Measurements from ENCODE around the gene BBC3. TPM values are rescaled to one million over a fixed set of nuclear protein-coding genes. Genes with fewer than 3 reads are reported as not detected.

BBC3 gene
- total RNA-seq, 2 donors from 2014 or later, result 19.5 to 21.7 TPM

DNA sequence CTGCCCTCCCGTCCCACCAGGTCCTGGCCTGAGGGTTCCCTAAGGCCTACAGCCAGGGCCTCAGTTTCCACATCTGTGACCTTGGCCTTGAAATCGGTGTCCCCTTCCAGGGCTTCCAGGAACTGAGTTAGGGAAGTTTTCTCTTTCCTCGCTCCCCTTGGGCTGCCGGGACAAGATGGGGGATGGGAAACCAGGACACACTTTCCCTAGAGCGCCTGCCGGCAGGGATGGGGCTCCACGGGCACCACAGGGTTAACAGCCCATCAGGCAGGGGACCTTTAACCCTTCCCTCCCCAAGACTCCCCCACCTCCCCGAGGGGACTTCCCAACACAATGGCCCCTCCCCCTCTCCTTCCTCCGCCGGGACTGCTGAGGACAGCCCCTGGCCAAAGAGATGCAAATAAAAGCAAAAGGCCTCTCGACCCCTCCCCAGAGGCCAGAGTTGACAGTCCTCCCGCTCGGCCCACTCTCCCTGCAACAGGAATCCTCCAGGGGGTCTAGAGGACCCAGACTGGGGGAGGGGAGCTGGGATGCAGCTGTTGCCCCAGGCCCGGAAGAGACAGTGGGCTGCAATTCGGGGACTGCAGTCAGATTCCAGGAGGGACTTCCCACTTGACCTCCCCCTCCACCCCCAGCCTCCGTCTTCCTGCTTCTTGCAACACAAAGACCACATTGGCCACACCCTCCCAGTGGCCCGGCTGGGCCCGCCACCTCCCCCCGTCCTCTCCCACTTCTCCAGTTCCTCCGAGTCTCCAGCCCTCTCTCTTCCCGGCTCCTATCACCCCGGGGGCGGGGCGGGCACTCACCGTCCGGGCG is 3.4 kb downstream of the BBC3 start:
- Histone ChIP-seq H3K27ac (peak overlapping the region; percentile 97), H3K36me3 (no peaks in the 10 kb centered on the region), H3K9me3 (no peaks in the 10 kb centered on the region), H3K27me3 (no peaks in the 10 kb centered on the region), H3K9ac (ENCODE audit: low read depth in 2 of 2, low read length in 2 of 2) (peak overlapping the region; percentile 94 to 99), H3K4me1 (peaks cover 10% of the 10 kb centered on the region), H3K4me3 (peak overlapping the region; percentile 34)
- intact Hi-C loops (cut with DNase I), result no loop called here
- TF ChIP-seq, protein P1, sequence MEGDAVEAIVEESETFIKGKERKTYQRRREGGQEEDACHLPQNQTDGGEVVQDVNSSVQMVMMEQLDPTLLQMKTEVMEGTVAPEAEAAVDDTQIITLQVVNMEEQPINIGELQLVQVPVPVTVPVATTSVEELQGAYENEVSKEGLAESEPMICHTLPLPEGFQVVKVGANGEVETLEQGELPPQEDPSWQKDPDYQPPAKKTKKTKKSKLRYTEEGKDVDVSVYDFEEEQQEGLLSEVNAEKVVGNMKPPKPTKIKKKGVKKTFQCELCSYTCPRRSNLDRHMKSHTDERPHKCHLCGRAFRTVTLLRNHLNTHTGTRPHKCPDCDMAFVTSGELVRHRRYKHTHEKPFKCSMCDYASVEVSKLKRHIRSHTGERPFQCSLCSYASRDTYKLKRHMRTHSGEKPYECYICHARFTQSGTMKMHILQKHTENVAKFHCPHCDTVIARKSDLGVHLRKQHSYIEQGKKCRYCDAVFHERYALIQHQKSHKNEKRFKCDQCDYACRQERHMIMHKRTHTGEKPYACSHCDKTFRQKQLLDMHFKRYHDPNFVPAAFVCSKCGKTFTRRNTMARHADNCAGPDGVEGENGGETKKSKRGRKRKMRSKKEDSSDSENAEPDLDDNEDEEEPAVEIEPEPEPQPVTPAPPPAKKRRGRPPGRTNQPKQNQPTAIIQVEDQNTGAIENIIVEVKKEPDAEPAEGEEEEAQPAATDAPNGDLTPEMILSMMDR (IDR thresholded peaks at IDR 0.05), result no peak
- peak; percentile 91 for DNase-seq

DNA sequence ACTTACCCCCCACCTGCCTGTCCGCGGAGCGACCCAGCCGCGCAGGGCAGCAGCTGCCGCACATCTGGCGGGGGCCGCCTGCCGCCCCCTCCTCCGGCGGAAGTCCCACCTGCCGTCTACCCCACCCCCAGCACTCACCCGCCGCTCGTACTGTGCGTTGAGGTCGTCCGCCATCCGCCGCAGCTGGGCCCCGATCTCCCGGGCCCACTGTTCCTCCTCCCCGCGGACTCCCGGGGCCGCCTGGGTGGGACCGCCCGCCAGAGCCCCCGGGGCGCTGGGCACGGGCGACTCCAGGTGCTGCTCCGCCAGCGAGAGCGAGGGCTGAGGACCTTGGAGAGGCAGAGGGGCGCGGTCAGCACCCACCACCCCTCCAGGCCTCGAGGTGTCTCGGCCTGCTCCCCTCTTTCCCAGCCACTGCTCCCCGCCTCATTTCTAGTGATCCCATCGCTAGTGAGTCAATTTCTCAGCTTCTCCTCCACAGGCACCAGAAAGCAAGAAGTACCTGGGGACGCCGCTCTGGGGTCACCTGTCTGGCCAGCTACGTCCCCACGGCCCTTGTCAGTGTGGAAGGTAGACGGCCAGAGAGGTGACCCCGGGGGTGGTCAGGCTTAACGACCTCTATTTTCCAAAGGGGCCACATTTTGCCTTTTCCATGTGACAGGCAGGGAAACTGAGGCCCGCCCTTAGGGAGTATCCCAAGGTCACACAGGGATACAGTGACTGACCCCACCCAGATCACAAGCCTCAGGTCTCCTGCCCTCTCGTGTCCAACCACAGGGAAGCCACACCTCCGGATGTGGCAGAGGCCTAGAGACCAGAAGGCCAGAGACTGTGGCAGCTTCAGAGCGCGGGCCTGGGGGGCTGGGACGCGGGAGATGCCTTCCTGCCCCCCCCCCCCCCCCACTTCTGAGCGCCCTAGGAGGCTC is 4.3 kb downstream of the BBC3 start:
- intact Hi-C loops (cut with DNase I), result no loop called here
- Histone ChIP-seq H3K4me3 (peak overlapping the region; percentile 34), H3K9me3 (no peaks in the 10 kb centered on the region), H3K9ac (ENCODE audit: low read depth in 2 of 2, low read length in 2 of 2) (peak overlapping the region; percentile 94 to 99), H3K4me1 (peaks cover 10% of the 10 kb centered on the region), H3K27ac (peak overlapping the region; percentile 97), H3K27me3 (no peaks in the 10 kb centered on the region), H3K36me3 (no peaks in the 10 kb centered on the region)
- TF ChIP-seq, protein P1 (IDR thresholded peaks at IDR 0.05), result no peak
- peak; percentile 95 for DNase-seq

DNA sequence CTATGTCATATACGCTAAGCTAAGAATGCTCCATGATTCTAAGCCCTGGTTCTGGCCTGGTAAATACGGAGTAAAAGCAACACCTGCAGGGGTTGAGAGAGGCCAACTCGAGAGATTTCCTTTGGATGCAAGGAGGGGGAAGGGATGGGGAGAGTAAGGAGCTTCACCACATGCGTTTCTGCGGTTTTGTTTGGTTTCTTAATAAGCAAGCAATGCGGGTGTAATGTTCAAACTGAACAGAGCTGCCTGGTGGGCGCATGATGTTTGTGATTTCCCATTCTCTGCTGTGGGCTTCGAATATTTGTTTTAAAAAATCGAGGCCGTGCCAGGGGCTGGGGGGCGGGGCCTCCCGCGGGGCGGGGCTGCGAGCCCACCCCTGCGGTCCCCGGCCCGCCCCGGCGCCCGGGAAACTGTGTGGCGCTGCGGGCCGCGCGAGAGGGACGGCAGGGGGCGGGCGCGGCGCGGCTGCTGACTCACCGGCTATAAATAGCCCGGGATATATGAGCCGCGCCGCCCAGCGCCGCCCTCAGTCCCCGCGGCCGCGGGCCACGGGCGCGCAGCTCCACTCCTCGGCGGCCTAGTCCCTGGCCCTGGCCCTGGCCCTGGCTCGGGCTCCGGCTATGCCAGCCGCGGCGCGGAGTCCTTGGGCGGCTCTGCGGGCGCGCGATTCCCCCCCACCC is 5.1 kb downstream of the BBC3 start:
- Histone ChIP-seq H3K27me3 (no peaks in the 10 kb centered on the region), H3K27ac (peak overlapping the region; percentile 97), H3K4me1 (peaks cover 10% of the 10 kb centered on the region), H3K4me3 (peak overlapping the region; percentile 34), H3K36me3 (no peaks in the 10 kb centered on the region), H3K9me3 (no peaks in the 10 kb centered on the region), H3K9ac (ENCODE audit: low read depth in 2 of 2, low read length in 2 of 2) (peak overlapping the region; percentile 94 to 99)
- TF ChIP-seq, protein P1 (IDR thresholded peaks at IDR 0.05), result no peak
- DNase-seq, result peak; percentile 88
- intact Hi-C loops (cut with DNase I), result no loop called here

DNA sequence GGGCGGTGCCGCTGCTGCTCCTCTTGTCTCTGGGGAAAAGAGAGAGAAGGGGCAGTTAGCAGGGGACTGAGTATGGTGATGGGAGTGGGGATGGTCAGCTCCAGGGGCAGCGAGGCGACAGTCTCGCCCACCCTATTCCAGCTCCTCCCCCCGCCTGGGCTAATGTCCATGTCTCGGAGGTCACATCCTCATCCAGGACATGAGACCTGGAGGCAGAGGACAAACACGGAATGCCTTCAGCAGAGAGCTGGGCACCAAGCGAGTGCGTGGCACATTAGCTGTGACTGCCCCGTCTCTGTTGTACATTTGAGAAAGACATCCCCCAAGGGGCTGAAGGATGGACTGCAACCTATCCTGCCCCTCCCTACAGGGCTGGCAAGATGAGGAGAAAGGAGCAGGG is 9.1 kb downstream of the BBC3 start:
- Histone ChIP-seq H3K9me3 (no peaks in the 10 kb centered on the region), H3K4me1 (peaks cover 4% of the 10 kb centered on the region), H3K4me3 (no peak overlapping the region), H3K27me3 (no peaks in the 10 kb centered on the region), H3K36me3 (no peaks in the 10 kb centered on the region), H3K27ac (no peak overlapping the region), H3K9ac (ENCODE audit: low read depth in 2 of 2, low read length in 2 of 2) (no peak overlapping the region)
- TF ChIP-seq, protein P1 (IDR thresholded peaks at IDR 0.05), result no peak
- intact Hi-C loops (cut with DNase I), result no loop called here
- DNase-seq, result no peak

Data from colonic mucosa (tissue), 4 donors.